Caco-2 (cell line): ENCODE measurements around the gene TIFAB. TPM values are rescaled to one million over a fixed set of nuclear protein-coding genes. Genes with fewer than 3 reads are reported as not detected.

Source experiments
- BruUV-seq: library from RNA; stranded (reverse); fragments of 400-500 nt; replicated peaks from 2 replicates; lab custom pipeline; 2021; lab: Mats Ljungman, UMichigan
- CTCF ChIA-PET: fragments of 300-600 bp; sonication (Branson Sonifier 250); formaldehyde crosslinking; loops from one replicate; lab custom pipeline; 2022; ENCODE audit warnings: antibody characterized with exemption; lab: Charles Lee
- POLR2A ChIA-PET: fragments of 300-600 bp; sonication (Branson Sonifier 250); formaldehyde crosslinking; loops from one replicate; lab custom pipeline; 2022; ENCODE audit warnings: antibody characterized with exemption; lab: Charles Lee
- DNase-seq, 2 experiments: peaks; one replicate each; pipeline versions ENCODE4 v3.0.0 to v3.0.0-alpha.2; 2020 to 2022
- H3K27me3 ChIP-seq: replicated peaks from 2 replicates; pipeline ENCODE4 v1.6.0; 2011; ENCODE audit warnings: low read length; ENCODE audit not compliant: control insufficient read depth, insufficient read depth
- H3K36me3 ChIP-seq: 2 replicates; pipeline ENCODE4 v1.5.1; 2011; ENCODE audit warnings: low read length; ENCODE audit not compliant: control insufficient read depth, insufficient read depth
- H3K4me1 ChIP-seq: fragments of 250-450 bp; sonication (Bioruptor Pico); 2 replicates; pipeline ENCODE4 v1.5.1; 2020; ENCODE audit warnings: mild to moderate bottlenecking
- H3K4me3 ChIP-seq: 2 replicates; pipeline ENCODE4 v1.5.1; 2011; ENCODE audit warnings: low read depth, mild to moderate bottlenecking, control low read depth, low read length
- H3K9me3 ChIP-seq: fragments of 250-450 bp; sonication (Bioruptor Pico); 2 replicates; pipeline ENCODE4 v1.5.1; 2020; ENCODE audit warnings: mild to moderate bottlenecking, moderate library complexity
- H3K27ac Mint-ChIP-seq: one replicate; pipeline ENCODE4 v1.8.0; 2022; ENCODE audit warnings: mixed read lengths; ENCODE audit not compliant: unreplicated experiment
- H3K27me3 Mint-ChIP-seq: one replicate; pipeline ENCODE4 v1.8.0; 2022; ENCODE audit warnings: mixed read lengths; ENCODE audit not compliant: insufficient read depth, unreplicated experiment
- H3K36me3 Mint-ChIP-seq: one replicate; pipeline ENCODE4 v1.8.0; 2022; ENCODE audit warnings: mild to moderate bottlenecking, mixed read lengths; ENCODE audit not compliant: insufficient read depth, unreplicated experiment
- H3K4me1 Mint-ChIP-seq: one replicate; pipeline ENCODE4 v1.8.0; 2022; ENCODE audit warnings: low read depth, mixed read lengths; ENCODE audit not compliant: unreplicated experiment
- H3K4me3 Mint-ChIP-seq: one replicate; pipeline ENCODE4 v1.8.0; 2022; ENCODE audit warnings: mild to moderate bottlenecking, moderate library complexity, mixed read lengths; ENCODE audit not compliant: unreplicated experiment
- H3K9me3 Mint-ChIP-seq: one replicate; pipeline ENCODE4 v1.8.0; 2022; ENCODE audit warnings: mixed read lengths; ENCODE audit not compliant: unreplicated experiment
- intact Hi-C: fragments of 100-400 bp; cut with micrococcal nuclease; formaldehyde crosslinking; loops from one replicate; pipeline ENCODE4 v1.10.0; 2022; ENCODE audit not compliant: unreplicated experiment
- total RNA-seq: library from RNA; stranded (reverse); gene quantifications from 2 replicates; pipeline ENCODE4 v1.2.3, GENCODE V29; 2022
- TF ChIP-seq, protein P1 (sequence below), 2 experiments: fragments of 200-600 bp in 1 of 2; IDR thresholded peaks; 1 replicate in 1 of 2; 2 replicates in 1 of 2; pipeline versions ENCODE4 v1.5.1 to v1.8.0; 2011 to 2022; ENCODE audit warnings: antibody characterized with exemption in 1 of 2, control low read depth in 1 of 2, inconsistent platforms in 1 of 2, low read depth in 1 of 2, low read length in 1 of 2, mild to moderate bottlenecking in 1 of 2, moderate library complexity in 1 of 2; ENCODE audit not compliant: insufficient read depth in 1 of 2, severe bottlenecking in 1 of 2, unreplicated experiment in 1 of 2

The TIFAB gene
- total RNA-seq, 1 experiment from 2014 or later, result not detected

DNA sequence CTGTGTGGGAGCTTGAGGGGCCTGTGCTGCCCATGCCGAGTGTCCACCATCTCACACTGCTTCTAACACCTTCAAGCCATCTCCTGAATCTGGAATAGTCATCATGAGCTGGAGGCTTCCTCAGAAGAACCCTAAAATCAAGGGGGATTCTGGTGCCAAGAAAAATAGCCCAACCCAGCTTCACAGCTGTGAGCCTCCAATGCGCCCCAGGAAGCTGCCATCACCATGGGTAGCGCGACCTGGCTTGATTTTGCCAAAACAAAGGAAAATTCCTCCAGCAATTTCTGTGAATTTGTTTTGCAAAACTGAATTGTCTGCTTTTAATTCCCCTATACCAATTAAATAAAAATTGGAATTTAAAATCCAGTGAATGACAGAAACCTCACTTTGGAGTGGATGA is 6.2 kb upstream of the TIFAB start:
- Mint-ChIP-seq H3K9me3 (no peaks in the 10 kb centered on the region), H3K27ac (no peak overlapping the region), H3K27me3 (peaks cover 16% of the 10 kb centered on the region), H3K4me3 (no peak overlapping the region), H3K36me3 (no peaks in the 10 kb centered on the region), H3K4me1 (no peaks in the 10 kb centered on the region)
- Histone ChIP-seq H3K4me3 (no peak overlapping the region), H3K9me3 (no peaks in the 10 kb centered on the region), H3K36me3 (no peaks in the 10 kb centered on the region), H3K4me1 (peaks cover 3% of the 10 kb centered on the region; the same call in 1 of the 2 replicates), H3K27me3 (no peaks in the 10 kb centered on the region)
- CTCF ChIA-PET, result interaction anchor here (0.6 to 2.8 kb wide), 9 partner anchors 8 to 376 kb away, joined by 3 to 19 read pairs (median 6); partner anchors contain the start of genes DCANP1 and SLC25A48
- intact Hi-C loops, result no loop called here
- DNase-seq, result peak in 1 of 2 experiments; percentile 8
- POLR2A ChIA-PET, result no interaction called here
- BruUV-seq, result no TSS peak
- TF ChIP-seq, protein P1, sequence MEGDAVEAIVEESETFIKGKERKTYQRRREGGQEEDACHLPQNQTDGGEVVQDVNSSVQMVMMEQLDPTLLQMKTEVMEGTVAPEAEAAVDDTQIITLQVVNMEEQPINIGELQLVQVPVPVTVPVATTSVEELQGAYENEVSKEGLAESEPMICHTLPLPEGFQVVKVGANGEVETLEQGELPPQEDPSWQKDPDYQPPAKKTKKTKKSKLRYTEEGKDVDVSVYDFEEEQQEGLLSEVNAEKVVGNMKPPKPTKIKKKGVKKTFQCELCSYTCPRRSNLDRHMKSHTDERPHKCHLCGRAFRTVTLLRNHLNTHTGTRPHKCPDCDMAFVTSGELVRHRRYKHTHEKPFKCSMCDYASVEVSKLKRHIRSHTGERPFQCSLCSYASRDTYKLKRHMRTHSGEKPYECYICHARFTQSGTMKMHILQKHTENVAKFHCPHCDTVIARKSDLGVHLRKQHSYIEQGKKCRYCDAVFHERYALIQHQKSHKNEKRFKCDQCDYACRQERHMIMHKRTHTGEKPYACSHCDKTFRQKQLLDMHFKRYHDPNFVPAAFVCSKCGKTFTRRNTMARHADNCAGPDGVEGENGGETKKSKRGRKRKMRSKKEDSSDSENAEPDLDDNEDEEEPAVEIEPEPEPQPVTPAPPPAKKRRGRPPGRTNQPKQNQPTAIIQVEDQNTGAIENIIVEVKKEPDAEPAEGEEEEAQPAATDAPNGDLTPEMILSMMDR (IDR thresholded peaks at IDR 0.05; ENCODE audit: insufficient read depth in 1 of 2, low read depth in 1 of 2, low read length in 1 of 2, severe bottlenecking in 1 of 2, unreplicated experiment in 1 of 2), result no peak

GRCh38 chr5:135457424-135458071 is 5.4 kb upstream of the TIFAB start:
- Histone ChIP-seq H3K4me3 (no peak overlapping the region), H3K36me3 (no peaks in the 10 kb centered on the region), H3K27me3 (no peaks in the 10 kb centered on the region), H3K4me1 (peaks cover 3% of the 10 kb centered on the region; the same call in 1 of the 2 replicates), H3K9me3 (no peaks in the 10 kb centered on the region)
- BruUV-seq, result no TSS peak
- H3K36me3 Mint-ChIP-seq, result no peaks in the 10 kb centered on the region
- POLR2A ChIA-PET, result no interaction called here
- no peak overlapping the region for H3K27ac Mint-ChIP-seq
- DNase-seq, result peak; percentile 69 to 72
- intact Hi-C loops, result no loop called here
- peaks cover 16% of the 10 kb centered on the region for H3K27me3 Mint-ChIP-seq
- TF ChIP-seq, protein P1 (IDR thresholded peaks at IDR 0.05; ENCODE audit: insufficient read depth in 1 of 2, low read depth in 1 of 2, low read length in 1 of 2, severe bottlenecking in 1 of 2, unreplicated experiment in 1 of 2), result peak; percentile 54 to 85
- no peaks in the 10 kb centered on the region for H3K9me3 Mint-ChIP-seq
- no peak overlapping the region for H3K4me3 Mint-ChIP-seq
- CTCF ChIA-PET, result interaction anchor here (0.6 to 2.8 kb wide), 12 partner anchors 8 to 377 kb away, joined by 3 to 19 read pairs (median 6); partner anchors contain the start of genes DCANP1 and SLC25A48
- H3K4me1 Mint-ChIP-seq, result no peaks in the 10 kb centered on the region

DNA sequence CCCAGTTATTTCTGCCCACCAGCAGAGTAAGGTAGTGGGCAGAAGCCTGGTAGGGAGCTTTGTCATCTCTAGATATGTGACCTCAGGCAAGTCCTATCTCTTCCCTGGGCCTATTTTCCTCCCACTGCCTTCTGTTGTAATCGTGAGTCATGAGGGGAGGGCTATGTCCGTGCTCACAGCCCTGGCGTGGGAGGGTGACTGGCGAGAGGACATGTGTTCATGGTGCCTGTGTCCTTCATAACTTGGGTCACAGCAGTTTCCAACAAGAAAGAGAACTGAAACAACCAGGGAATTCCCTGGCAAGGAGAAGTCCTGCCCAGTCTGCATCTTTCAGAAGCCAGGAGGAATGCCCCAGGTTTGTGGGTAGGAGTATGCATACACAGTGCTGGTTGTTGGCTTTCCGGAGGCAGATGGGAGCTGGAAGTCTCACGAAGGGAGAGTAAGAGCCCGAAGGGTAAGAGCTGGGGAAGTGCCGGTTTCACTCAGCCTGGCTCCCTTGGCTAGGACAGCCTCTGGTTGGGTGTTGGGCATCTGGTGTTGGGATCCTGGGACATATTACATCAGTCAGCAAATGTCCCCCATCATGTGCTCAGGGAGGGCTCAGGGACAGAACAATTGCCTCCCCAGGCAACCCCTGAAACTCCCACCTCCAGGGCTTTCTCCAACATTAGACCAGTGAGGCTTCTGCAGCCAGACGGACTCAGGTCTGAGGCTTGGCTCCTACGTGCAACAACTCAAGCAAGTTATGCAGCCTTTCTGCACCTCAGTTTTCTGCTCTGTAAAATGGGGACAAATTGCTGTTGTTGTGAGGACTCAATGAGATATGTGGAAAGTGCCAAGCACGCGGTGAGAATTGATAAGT is 4.3 kb upstream of the TIFAB start:
- H3K27me3 ChIP-seq, result no peaks in the 10 kb centered on the region
- no peaks in the 10 kb centered on the region for H3K9me3 Mint-ChIP-seq
- intact Hi-C loops, result no loop called here

More for the DNA sequence above, 4.3 kb upstream of the TIFAB start:
- TF ChIP-seq, protein P1 (IDR thresholded peaks at IDR 0.05; ENCODE audit: insufficient read depth in 1 of 2, low read depth in 1 of 2, low read length in 1 of 2, severe bottlenecking in 1 of 2, unreplicated experiment in 1 of 2), result no peak
- ChIA-PET CTCF (interaction anchor here (1.5 to 2.8 kb wide), 7 partner anchors 9 to 375 kb away, joined by 3 to 19 read pairs (median 11); no protein-coding TSS in a partner anchor), POLR2A (no interaction called here)
- no peaks in the 10 kb centered on the region for H3K36me3 Mint-ChIP-seq
- H3K9me3 ChIP-seq, result no peaks in the 10 kb centered on the region
- H3K4me3 Mint-ChIP-seq, result no peak overlapping the region
- DNase-seq, result peak in 1 of 2 experiments; percentile 21
- BruUV-seq, result no TSS peak
- H3K4me1 ChIP-seq, result peaks cover 3% of the 10 kb centered on the region; the same call in 1 of the 2 replicates
- no peaks in the 10 kb centered on the region for H3K4me1 Mint-ChIP-seq
- no peaks in the 10 kb centered on the region for H3K36me3 ChIP-seq
- H3K27me3 Mint-ChIP-seq, result peaks cover 16% of the 10 kb centered on the region
- H3K4me3 ChIP-seq, result no peak overlapping the region
- H3K27ac Mint-ChIP-seq, result no peak overlapping the region
